RCC 7860 (cell line): Measurements from ENCODE around the gene MMP27.

Experiments
- DNase-seq: peaks from one replicate; pipeline ENCODE4 v3.0.0-alpha.2; 2015; ENCODE audit warnings: low spot score
- FAIRE-seq: peaks from 2 replicates; lab custom pipeline; 2012; peaks lifted over from hg19 to GRCh38; lab: Jason Lieb, UNC

MMP27 gene

GRCh38 chr11:102704841-102705240 lies 728 bp downstream of the MMP27 start:
- DNase-seq (no peak), FAIRE-seq (no peak)

- DNase-seq, result no peak
- FAIRE-seq, result no peak
Observed at GRCh38 chr11:102703826-102704493, 1.6 kb downstream of the MMP27 start.

- FAIRE-seq (no peak), DNase-seq (no peak)
Observed at GRCh38 chr11:102695201-102695600, 10.4 kb downstream of the MMP27 start.

GRCh38 chr11:102685754-102686153 lies 19.8 kb downstream of the MMP27 start:
- DNase-seq (no peak), FAIRE-seq (no peak)

- FAIRE-seq (no peak), DNase-seq (no peak)
Observed at GRCh38 chr11:102685338-102685737, 20.2 kb downstream of the MMP27 start.

- FAIRE-seq (no peak), DNase-seq (no peak)
Observed at GRCh38 chr11:102683277-102683676, 22.3 kb downstream of the MMP27 start.

- FAIRE-seq (no peak), DNase-seq (no peak)
Observed at GRCh38 chr11:102680945-102681344, 24.6 kb downstream of the MMP27 start.

GRCh38 chr11:102678022-102678421 lies 27.5 kb downstream of the MMP27 start:
- FAIRE-seq, result no peak

GRCh38 chr11:102676084-102676483 lies 29.5 kb downstream of the MMP27 start:
- DNase-seq, result no peak
- FAIRE-seq, result no peak

More at GRCh38 chr11:102678022-102678421, 27.5 kb downstream of the MMP27 start:
- no peak for DNase-seq

GRCh38 chr11:102669664-102670063 lies 35.9 kb downstream of the MMP27 start:
- FAIRE-seq (no peak), DNase-seq (no peak)

GRCh38 chr11:102666331-102666957 lies 39.1 kb downstream of the MMP27 start:
- FAIRE-seq (peak; percentile 60), DNase-seq (peak; percentile 21)

- DNase-seq (no peak), FAIRE-seq (no peak)
Observed at GRCh38 chr11:102664001-102664752, 41.4 kb downstream of the MMP27 start.

GRCh38 chr11:102662607-102663006 lies 43.0 kb downstream of the MMP27 start:
- FAIRE-seq (no peak), DNase-seq (no peak)

GRCh38 chr11:102661040-102661439 lies 44.5 kb downstream of the MMP27 start:
- no peak for DNase-seq
- no peak for FAIRE-seq

- DNase-seq, result no peak
- FAIRE-seq, result no peak
Observed at GRCh38 chr11:102656528-102656927, 49.0 kb downstream of the MMP27 start.

- no peak for DNase-seq
- no peak for FAIRE-seq
Observed at GRCh38 chr11:102655547-102655946, 50.0 kb downstream of the MMP27 start.

GRCh38 chr11:102654761-102655160 lies 50.8 kb downstream of the MMP27 start:
- DNase-seq, result no peak
- no peak for FAIRE-seq

GRCh38 chr11:102653744-102654291 lies 51.8 kb downstream of the MMP27 start:
- no peak for DNase-seq
- no peak for FAIRE-seq

GRCh38 chr11:102647430-102647829 lies 58.1 kb downstream of the MMP27 start:
- FAIRE-seq, result no peak
- no peak for DNase-seq

- no peak for FAIRE-seq
- no peak for DNase-seq
Observed at GRCh38 chr11:102643941-102644340, 61.6 kb downstream of the MMP27 start.
